GM20000 (cell line): ENCODE results near the gene HBA1.
"Not testable (repeated sequence)": the region's sequence is repeated elsewhere in the genome, so short reads cannot be mapped to it uniquely, and the experiment has no call there.

Source experiments
- DNase-seq: peaks from one replicate; pipeline ENCODE4 v3.0.0; 2012; ENCODE audit warnings: low spot score
- TF ChIP-seq, protein P1 (sequence below): IDR thresholded peaks from 2 replicates; pipeline ENCODE4 v1.5.1; 2012; ENCODE audit warnings: mild to moderate bottlenecking, control low read depth; ENCODE audit errors: extremely low read depth, missing control alignments

HBA1 gene

DNA sequence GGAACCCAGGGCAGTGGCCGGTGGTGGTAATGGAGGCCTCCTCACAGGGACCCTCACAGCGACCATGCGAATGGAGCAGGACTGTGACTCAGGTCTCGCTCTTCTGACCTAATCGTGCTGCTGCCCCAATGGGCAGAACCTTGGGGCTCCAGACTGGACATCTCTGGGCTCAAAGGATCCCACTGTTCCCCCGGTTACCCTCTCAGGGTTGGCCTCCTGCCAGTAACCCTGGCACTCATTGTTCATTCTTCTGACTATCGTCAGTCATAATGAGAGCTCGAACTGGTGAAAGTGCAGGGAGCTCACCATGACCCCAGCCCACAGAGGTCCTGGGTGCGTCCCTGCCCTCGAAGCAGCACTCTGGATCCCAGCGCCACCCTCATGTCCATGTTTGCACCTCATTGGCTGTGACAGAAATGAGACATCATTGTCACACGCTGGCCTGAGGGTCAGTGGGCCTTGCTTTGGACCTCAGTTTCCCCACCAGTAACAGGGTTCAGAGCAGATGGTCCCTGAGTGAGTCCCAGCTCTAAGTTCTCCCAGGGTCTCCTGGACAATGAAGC, 34.0 kb upstream of the HBA1 start:
- no peak for DNase-seq
- TF ChIP-seq, protein P1, sequence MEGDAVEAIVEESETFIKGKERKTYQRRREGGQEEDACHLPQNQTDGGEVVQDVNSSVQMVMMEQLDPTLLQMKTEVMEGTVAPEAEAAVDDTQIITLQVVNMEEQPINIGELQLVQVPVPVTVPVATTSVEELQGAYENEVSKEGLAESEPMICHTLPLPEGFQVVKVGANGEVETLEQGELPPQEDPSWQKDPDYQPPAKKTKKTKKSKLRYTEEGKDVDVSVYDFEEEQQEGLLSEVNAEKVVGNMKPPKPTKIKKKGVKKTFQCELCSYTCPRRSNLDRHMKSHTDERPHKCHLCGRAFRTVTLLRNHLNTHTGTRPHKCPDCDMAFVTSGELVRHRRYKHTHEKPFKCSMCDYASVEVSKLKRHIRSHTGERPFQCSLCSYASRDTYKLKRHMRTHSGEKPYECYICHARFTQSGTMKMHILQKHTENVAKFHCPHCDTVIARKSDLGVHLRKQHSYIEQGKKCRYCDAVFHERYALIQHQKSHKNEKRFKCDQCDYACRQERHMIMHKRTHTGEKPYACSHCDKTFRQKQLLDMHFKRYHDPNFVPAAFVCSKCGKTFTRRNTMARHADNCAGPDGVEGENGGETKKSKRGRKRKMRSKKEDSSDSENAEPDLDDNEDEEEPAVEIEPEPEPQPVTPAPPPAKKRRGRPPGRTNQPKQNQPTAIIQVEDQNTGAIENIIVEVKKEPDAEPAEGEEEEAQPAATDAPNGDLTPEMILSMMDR = no peak

DNA sequence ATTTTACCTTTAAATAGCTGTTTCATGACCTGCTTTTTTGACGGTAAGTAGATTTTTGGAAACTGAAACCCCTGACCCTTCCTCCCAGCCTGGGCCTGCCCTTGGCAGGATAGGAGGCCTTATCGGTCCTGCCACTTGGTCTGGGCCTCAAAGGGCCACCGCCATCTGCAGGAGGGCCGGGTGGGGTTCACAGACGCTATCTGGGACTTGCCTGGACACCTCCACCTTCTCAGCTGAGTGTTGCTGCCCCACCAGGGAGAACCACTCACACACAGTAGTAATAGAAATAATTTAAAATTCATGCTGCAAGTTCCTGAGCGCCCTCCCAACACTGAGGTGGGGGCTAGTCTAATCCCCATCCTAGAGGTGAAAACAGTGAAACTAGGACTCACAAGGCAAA, 33.4 kb upstream of the HBA1 start:
- DNase-seq = no peak
- TF ChIP-seq, protein P1 = no peak

DNA sequence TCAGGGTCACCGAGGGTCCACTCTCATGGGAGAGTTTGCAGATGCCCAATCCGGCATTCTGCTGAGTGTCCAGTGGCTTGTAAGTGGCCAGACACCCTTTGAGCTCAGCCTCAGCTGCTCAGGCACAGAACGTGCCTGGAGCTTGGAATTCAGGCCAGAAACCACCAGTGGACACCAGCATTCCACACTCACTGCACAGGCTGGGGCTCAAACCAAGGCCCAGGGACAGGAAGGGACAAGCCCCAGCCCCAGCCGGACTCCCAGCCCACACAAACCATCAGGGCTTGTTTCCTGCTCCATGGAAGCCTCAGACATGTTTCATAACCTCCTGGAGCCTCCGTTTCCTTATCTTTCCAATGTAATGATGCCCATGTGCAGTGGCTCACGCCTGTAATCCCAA, 33.0 kb upstream of the HBA1 start:
- TF ChIP-seq, protein P1 = no peak

DNA sequence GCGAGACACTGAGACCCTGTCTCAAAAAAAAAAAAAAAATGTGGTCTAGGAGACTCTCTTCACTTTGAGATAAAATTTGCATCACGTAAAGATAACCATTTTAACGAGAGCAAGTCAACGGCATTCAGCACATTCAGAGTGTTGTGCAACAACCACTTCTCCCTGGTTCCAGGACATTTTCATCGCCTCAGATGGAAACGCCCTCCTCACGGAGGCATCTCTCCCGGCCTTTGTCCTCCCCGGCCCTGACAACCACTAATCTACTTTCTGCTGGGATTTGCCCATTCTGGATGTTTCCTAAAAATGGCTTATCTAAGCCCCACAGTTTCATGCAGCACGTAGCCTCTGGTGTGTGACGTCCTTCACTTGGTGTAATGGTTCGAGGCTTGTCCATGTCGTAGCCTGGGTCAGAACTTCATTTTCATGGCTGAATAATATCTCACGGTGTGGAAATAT, 31.7 kb upstream of the HBA1 start:
- TF ChIP-seq, protein P1 = no peak
- DNase-seq = no peak

More for the DNA sequence above, 33.0 kb upstream of the HBA1 start:
- no peak for DNase-seq

DNA sequence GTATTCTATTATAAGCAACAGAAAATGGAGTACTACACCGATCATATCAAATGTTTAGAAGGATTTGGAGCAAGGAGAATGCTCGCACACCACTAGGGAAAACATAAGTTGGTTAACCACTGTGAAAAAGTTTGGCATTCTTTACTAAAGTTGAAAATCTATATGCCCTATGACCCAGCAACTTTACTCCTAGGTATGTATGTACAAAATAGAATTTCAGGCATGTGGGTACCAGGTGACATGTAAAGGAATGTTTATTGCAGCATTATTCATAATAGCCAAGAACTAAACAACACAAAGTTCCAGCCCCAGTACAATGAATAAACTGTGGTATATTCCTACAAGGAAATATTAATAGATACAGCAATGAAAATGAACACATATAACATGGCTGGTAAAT, 29.8 kb upstream of the HBA1 start:
- no peak for DNase-seq
- TF ChIP-seq, protein P1 = no peak

DNA sequence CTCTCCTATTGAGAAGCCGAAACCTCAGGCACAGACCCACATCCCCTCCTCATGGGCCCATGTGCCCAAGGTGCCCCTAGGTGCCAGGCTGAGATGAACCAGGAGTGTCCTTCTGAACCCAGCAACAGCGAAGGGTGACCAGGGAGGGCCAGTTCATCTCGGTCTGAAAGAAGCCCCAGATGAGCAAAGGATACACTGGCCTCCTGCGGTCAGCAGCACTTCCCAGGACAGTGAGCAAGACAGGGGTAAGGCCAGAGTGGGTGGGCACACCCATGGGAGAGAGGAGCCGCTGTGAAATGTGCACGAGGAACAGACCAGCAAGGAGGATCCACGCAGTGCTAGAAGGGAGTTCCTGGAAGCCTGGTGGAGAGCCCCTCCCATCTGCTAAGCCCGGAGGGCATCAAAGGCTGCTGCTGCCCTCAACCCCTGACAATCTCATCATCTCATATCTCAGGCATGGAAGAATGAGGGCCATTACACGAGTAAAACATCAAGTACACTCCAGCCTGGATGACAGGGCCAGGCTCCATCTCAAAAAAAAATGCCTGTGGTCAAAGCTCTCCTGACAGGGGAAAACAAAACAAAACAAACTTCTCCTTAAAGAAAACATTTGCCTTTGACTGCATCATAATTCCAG, 27.3 kb upstream of the HBA1 start:
- no peak for DNase-seq
- TF ChIP-seq, protein P1 = no peak

DNA sequence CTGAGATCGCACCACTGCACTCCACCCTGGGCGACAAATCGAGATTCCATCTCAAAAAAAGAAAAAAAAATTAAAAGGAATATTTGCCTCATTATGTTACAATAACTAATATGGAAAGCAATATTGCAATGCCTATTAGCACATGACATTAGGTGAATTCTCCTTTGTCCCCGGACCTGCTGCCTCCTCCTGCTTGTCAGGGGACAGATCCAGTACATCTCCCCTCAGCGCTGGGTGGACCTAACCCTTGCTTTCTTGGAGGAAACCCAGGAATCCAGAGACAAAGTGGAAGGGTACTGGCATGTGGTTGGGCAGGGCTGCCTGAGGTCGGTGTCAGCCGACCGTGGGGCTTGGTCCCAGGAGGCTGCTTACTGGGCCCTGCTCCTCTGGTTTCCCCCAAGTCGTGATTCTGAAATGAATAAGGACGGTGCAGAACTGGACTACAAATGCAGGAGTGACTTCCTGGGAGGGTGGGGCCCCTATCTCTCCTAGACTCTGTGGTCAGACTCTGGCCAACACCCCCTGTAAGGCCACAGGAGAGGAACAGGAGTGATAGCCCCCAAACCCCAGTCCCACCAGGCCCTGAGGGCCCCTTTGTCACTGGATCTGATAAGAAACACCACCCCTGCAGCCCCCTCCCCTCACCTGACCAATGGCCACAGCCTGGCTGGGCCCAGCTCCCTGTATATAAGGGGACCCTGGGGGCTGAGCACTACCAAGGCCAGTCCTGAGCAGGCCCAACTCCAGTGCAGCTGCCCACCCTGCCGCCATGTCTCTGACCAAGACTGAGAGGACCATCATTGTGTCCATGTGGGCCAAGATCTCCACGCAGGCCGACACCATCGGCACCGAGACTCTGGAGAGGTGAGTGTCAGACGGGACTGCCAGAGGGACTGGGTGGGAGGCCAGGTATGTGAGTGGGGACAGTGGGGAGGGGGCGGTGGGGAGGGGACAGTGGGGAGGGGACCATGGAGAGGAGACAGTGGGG, 24.0 kb upstream of the HBA1 start, which contains the start of gene HBZ:
TSS of gene HBZ (plus strand) at position 504 of the 988 bp plus-strand sequence. CDS start at position 770, 266 bp downstream.
- DNase-seq = no peak
- TF ChIP-seq, protein P1 = no peak

DNA sequence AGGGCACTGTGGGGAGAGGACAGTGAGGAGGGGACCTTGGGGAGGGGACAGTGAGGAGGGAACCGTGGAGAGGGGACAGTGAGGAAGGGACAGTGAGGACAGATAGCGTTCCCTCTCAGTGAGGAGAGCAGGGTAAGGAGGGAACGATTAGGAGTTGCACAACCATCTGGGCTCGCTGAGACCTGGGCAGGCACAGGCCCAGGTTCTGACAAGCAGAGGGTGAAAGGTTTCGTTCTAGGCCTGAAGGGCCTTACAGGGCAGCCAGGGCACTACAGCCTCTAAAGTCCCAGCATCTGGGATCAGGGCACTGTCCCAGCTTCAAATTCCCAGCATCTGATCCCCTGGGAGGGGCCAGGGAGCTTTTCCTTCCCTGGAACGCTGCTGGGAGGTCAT, 23.4 kb upstream of the HBA1 start:
- not testable (repeated sequence) for DNase-seq

DNA sequence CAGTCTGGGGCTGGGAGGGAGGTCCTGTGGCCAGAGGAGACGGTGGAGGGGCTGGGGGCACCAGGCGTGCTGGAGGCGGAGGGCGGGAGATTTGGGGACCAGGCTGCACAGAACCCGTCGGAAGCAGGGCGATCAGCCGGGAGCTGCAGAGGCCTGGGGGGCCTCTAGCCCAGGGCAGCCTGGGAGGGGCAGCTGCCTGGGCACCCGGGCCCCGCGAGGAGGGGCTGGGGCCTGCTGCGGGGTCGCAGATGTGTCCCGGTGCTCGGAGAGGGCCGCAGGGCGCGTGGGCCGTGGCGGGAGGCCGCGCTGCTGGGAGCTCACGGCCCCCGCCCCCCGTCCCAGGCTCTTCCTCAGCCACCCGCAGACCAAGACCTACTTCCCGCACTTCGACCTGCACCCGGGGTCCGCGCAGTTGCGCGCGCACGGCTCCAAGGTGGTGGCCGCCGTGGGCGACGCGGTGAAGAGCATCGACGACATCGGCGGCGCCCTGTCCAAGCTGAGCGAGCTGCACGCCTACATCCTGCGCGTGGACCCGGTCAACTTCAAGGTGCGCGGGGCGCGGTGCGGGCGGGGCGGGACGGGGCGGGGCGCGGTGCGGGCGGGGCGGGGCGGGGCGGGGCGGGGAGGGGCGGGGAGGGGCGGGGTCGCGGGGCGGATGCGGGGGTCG, 22.8 kb upstream of the HBA1 start:
- not testable (repeated sequence) for DNase-seq
